Measurements from ENCODE around the gene COL1A1. TPM values are rescaled to one million over a fixed set of nuclear protein-coding genes. Genes with fewer than 3 reads are reported as not detected.
A peak's percentile ranks its signal among the peaks of the same experiment; 100 is the strongest.

The COL1A1 gene
- total and polyA plus RNA-seq, 2 of the 13 experiments (the other 11 are each of a cell fraction or from before 2014, with no cell fraction given), result 0.05 TPM; not detected in 1

DNA sequence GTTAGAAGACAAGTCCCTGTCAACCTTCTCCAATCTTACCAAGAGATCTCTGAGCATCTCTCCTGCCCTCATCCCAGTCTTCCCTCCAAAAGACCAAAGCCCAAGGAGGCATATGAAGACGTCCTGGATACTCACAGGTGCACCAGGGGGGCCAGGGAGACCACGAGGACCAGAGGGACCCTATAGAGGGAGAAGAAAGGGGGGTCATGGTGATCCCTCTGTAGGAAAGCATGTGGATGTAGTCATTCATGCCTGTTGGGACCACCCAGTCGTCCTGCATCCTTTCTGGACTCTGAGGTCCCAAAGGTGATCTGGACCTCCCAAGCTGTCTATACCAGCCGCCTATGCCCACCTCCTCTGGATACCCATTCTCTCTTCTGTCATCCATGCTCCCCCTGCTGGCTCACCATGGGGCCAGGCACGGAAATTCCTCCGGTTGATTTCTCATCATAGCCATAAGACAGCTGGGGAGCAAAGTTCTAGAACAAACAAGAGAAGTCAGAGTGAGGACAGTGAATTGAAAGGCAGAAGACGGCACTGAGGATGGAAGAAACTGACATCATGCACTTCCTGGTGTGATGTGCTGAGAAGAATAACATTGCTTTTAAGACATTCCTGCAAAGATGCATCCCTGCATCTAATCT lies 3.3 kb downstream of the COL1A1 start (continued):
- TF ChIP-seq, protein P1, sequence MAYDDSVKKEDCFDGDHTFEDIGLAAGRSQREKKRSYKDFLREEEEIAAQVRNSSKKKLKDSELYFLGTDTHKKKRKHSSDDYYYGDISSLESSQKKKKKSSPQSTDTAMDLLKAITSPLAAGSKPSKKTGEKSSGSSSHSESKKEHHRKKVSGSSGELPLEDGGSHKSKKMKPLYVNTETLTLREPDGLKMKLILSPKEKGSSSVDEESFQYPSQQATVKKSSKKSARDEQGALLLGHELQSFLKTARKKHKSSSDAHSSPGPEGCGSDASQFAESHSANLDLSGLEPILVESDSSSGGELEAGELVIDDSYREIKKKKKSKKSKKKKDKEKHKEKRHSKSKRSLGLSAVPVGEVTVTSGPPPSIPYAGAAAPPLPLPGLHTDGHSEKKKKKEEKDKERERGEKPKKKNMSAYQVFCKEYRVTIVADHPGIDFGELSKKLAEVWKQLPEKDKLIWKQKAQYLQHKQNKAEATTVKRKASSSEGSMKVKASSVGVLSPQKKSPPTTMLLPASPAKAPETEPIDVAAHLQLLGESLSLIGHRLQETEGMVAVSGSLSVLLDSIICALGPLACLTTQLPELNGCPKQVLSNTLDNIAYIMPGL (CRISPR knock-in tag; IDR thresholded peaks at IDR 0.05; ENCODE audit: borderline replicate concordance in 1 of 2, low read depth in 1 of 2), result peak in 1 of 2 experiments; percentile 22; a peak in 1 of 4 replicates
- TF ChIP-seq BORCS8-MEF2B (CRISPR knock-in tag; IDR thresholded peaks at IDR 0.05), result no peak
- TF ChIP-seq TBP (CRISPR knock-in tag; IDR thresholded peaks at IDR 0.05), result no peak
- TF ChIP-seq, protein P2, sequence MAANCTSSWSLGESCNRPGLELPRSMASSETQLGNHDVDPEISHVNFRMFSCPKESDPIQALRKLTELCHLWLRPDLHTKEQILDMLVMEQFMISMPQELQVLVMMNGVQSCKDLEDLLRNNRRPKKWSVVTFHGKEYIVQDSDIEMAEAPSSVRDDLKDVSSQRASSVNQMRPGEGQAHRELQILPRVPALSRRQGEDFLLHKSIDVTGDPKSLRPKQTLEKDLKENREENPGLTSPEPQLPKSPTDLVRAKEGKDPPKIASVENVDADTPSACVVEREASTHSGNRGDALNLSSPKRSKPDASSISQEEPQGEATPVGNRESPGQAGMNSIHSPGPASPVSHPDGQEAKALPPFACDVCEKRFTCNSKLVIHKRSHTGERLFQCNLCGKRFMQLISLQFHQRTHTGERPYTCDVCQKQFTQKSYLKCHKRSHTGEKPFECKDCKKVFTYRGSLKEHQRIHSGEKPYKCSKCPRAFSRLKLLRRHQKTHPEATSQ (CRISPR knock-in tag; IDR thresholded peaks at IDR 0.05; ENCODE audit: borderline replicate concordance), result no peak
- TF ChIP-seq, protein P3, sequence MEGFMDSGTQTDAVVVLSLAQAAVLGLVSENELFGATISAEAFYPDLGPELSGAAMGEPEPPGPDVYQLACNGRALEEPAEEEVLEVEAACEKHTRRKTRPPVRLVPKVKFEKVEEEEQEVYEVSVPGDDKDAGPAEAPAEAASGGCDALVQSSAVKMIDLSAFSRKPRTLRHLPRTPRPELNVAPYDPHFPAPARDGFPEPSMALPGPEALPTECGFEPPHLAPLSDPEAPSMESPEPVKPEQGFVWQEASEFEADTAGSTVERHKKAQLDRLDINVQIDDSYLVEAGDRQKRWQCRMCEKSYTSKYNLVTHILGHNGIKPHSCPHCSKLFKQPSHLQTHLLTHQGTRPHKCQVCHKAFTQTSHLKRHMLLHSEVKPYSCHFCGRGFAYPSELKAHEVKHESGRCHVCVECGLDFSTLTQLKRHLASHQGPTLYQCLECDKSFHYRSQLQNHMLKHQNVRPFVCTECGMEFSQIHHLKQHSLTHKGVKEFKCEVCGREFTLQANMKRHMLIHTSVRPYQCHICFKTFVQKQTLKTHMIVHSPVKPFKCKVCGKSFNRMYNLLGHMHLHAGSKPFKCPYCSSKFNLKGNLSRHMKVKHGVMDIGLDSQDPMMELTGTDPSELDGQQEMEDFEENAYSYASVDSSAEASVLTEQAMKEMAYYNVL (CRISPR knock-in tag; IDR thresholded peaks at IDR 0.05; ENCODE audit: borderline replicate concordance), result no peak
- TF ChIP-seq ATF1 (CRISPR knock-in tag; IDR thresholded peaks at IDR 0.05), result 0 out of 2 replicates have a peak, but pooled peaks have one; percentile 17
- no peak for TF ChIP-seq ZFP82 (CRISPR knock-in tag; IDR thresholded peaks at IDR 0.05; ENCODE audit: borderline replicate concordance)
- no peak for TF ChIP-seq ZNF543 (CRISPR knock-in tag; IDR thresholded peaks at IDR 0.05)
- 0 out of 2 replicates have a peak, but pooled peaks have one; percentile 31 for TF ChIP-seq ZNF605 (CRISPR knock-in tag; IDR thresholded peaks at IDR 0.05)
- TF ChIP-seq, protein P4, sequence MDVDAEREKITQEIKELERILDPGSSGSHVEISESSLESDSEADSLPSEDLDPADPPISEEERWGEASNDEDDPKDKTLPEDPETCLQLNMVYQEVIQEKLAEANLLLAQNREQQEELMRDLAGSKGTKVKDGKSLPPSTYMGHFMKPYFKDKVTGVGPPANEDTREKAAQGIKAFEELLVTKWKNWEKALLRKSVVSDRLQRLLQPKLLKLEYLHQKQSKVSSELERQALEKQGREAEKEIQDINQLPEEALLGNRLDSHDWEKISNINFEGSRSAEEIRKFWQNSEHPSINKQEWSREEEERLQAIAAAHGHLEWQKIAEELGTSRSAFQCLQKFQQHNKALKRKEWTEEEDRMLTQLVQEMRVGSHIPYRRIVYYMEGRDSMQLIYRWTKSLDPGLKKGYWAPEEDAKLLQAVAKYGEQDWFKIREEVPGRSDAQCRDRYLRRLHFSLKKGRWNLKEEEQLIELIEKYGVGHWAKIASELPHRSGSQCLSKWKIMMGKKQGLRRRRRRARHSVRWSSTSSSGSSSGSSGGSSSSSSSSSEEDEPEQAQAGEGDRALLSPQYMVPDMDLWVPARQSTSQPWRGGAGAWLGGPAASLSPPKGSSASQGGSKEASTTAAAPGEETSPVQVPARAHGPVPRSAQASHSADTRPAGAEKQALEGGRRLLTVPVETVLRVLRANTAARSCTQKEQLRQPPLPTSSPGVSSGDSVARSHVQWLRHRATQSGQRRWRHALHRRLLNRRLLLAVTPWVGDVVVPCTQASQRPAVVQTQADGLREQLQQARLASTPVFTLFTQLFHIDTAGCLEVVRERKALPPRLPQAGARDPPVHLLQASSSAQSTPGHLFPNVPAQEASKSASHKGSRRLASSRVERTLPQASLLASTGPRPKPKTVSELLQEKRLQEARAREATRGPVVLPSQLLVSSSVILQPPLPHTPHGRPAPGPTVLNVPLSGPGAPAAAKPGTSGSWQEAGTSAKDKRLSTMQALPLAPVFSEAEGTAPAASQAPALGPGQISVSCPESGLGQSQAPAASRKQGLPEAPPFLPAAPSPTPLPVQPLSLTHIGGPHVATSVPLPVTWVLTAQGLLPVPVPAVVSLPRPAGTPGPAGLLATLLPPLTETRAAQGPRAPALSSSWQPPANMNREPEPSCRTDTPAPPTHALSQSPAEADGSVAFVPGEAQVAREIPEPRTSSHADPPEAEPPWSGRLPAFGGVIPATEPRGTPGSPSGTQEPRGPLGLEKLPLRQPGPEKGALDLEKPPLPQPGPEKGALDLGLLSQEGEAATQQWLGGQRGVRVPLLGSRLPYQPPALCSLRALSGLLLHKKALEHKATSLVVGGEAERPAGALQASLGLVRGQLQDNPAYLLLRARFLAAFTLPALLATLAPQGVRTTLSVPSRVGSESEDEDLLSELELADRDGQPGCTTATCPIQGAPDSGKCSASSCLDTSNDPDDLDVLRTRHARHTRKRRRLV (CRISPR knock-in tag; IDR thresholded peaks at IDR 0.05), result no peak
- no peak for TF ChIP-seq ZNF260 (CRISPR knock-in tag; IDR thresholded peaks at IDR 0.05; ENCODE audit: borderline replicate concordance, low read depth)
- no peak for TF ChIP-seq SOX5 (CRISPR knock-in tag; IDR thresholded peaks at IDR 0.05; ENCODE audit: borderline replicate concordance)
- TF ChIP-seq RFX1 (IDR thresholded peaks at IDR 0.05), result no peak
- no peak for TF ChIP-seq ZNF180 (CRISPR knock-in tag; IDR thresholded peaks at IDR 0.05; ENCODE audit: borderline replicate concordance, low read depth)
- no peak for TF ChIP-seq CBX5 (CRISPR knock-in tag; IDR thresholded peaks at IDR 0.05; ENCODE audit: borderline replicate concordance)
- no peak for TF ChIP-seq HMGA1 (CRISPR knock-in tag; conservative IDR thresholded peaks at IDR 0.05)
- TF ChIP-seq ETV5 (CRISPR knock-in tag; IDR thresholded peaks at IDR 0.05; ENCODE audit: borderline replicate concordance), result no peak
- no peak for TF ChIP-seq LCORL (IDR thresholded peaks at IDR 0.05)
- TF ChIP-seq LCORL (CRISPR knock-in tag; IDR thresholded peaks at IDR 0.05), result no peak
- no peak for TF ChIP-seq ZNF7 (CRISPR knock-in tag; IDR thresholded peaks at IDR 0.05)
